ENCODE measurements around the gene GIN1. TPM values are rescaled to one million over a fixed set of nuclear protein-coding genes. Genes with fewer than 3 reads are reported as not detected.
"Not testable (repeated sequence)": the region's sequence is repeated elsewhere in the genome, so short reads cannot be mapped to it uniquely, and the experiment has no call there.

Gene GIN1
- 10 to 100 TPM in 2 of 6 donors, 1 to 10 TPM in 4; 3.6 to 13.8 (median 9.1) TPM for polyA plus RNA-seq (ENCODE audit: low read depth in 6 of 6)

- no peaks in the 10 kb centered on the region for H3K27me3 Mint-ChIP-seq
- peak within 1 kb of the TSS; percentile 89 to 99 (median 98) for H3K4me3 Mint-ChIP-seq
- DNase-seq (peak; percentile 99), ATAC-seq (ENCODE audit: low read depth in 2 of 2) (peak; percentile 87)
- H3K9me3 Mint-ChIP-seq, result no peaks in the 10 kb centered on the region
- H3K36me3 Mint-ChIP-seq, result no peaks in the 10 kb centered on the region
- peak within 1 kb of the TSS; percentile 98 to 99 (median 98) for H3K27ac Mint-ChIP-seq
- H3K4me1 Mint-ChIP-seq, result peaks cover 32 to 53% (median 52%) of the 10 kb centered on the region in 3 donors
Measured at GRCh38 chr5:103119765-103120606, at the start of gene GIN1, which contains the start of gene PPIP5K2. GIN1 (minus strand) TSS chr5:103120138; CDS start chr5:103108707, 11,431 bp downstream. PPIP5K2 (plus strand) TSS chr5:103120301; CDS start chr5:103129590, 9,289 bp downstream.

- peaks cover 0 to 21% of the 10 kb centered on the region in 2 donors for H3K36me3 Mint-ChIP-seq
- DNase-seq, result no peak
- no peak for ATAC-seq (ENCODE audit: low read depth in 2 of 2)
- H3K4me3 Mint-ChIP-seq, result no peak overlapping the region
- H3K9me3 Mint-ChIP-seq, result no peaks in the 10 kb centered on the region
- H3K27me3 Mint-ChIP-seq, result no peaks in the 10 kb centered on the region
- H3K27ac Mint-ChIP-seq, result no peak overlapping the region
- H3K4me1 Mint-ChIP-seq, result peaks cover 0 to 4% (median 0%) of the 10 kb centered on the region in 3 donors
Measured at GRCh38 chr5:103166706-103167105, 46.8 kb upstream of the GIN1 start.

- Mint-ChIP-seq H3K27me3 (no peaks in the 10 kb centered on the region), H3K36me3 (peaks cover 0 to 9% of the 10 kb centered on the region in 2 donors), H3K4me1 (no peaks in the 10 kb centered on the region), H3K27ac (no peak overlapping the region), H3K9me3 (no peaks in the 10 kb centered on the region), H3K4me3 (no peak overlapping the region)
- ATAC-seq (ENCODE audit: low read depth in 2 of 2) (no peak), DNase-seq (no peak)
Measured at GRCh38 chr5:103151156-103151555, 31.2 kb upstream of the GIN1 start.

GRCh38 chr5:103148213-103148612, 28.3 kb upstream of the GIN1 start:
- Mint-ChIP-seq H3K9me3 (no peaks in the 10 kb centered on the region), H3K4me1 (no peaks in the 10 kb centered on the region), H3K4me3 (no peak overlapping the region), H3K36me3 (peaks cover 0 to under 1% of the 10 kb centered on the region in 2 donors), H3K27me3 (no peaks in the 10 kb centered on the region), H3K27ac (peak overlapping the region in 1 of 6 donors; percentile 67)
- ATAC-seq (ENCODE audit: low read depth in 2 of 2) (no peak), DNase-seq (no peak)

GRCh38 chr5:103145196-103145595, 25.3 kb upstream of the GIN1 start:
- Mint-ChIP-seq H3K4me3 (no peak overlapping the region), H3K27ac (no peak overlapping the region), H3K36me3 (no peaks in the 10 kb centered on the region), H3K4me1 (no peaks in the 10 kb centered on the region), H3K9me3 (no peaks in the 10 kb centered on the region), H3K27me3 (no peaks in the 10 kb centered on the region)
- DNase-seq (no peak), ATAC-seq (ENCODE audit: low read depth in 2 of 2) (no peak)

- not testable (repeated sequence) for H3K27ac Mint-ChIP-seq; H3K4me3 Mint-ChIP-seq; H3K9me3 Mint-ChIP-seq; H3K4me1 Mint-ChIP-seq; ATAC-seq (ENCODE audit: low read depth in 2 of 2); H3K36me3 Mint-ChIP-seq; DNase-seq; H3K27me3 Mint-ChIP-seq
Measured at GRCh38 chr5:103142132-103142531, 22.2 kb upstream of the GIN1 start.

GRCh38 chr5:103139264-103139865, 19.4 kb upstream of the GIN1 start:
- Mint-ChIP-seq H3K4me3 (no peak overlapping the region), H3K27ac (no peak overlapping the region), H3K36me3 (peaks cover 6 to 7% of the 10 kb centered on the region in 2 donors), H3K4me1 (no peaks in the 10 kb centered on the region), H3K27me3 (no peaks in the 10 kb centered on the region), H3K9me3 (no peaks in the 10 kb centered on the region)
- ATAC-seq (ENCODE audit: low read depth in 2 of 2) (peak; percentile 76 to 95), DNase-seq (peak; percentile 74)

GRCh38 chr5:103138202-103138690, 18.3 kb upstream of the GIN1 start:
- H3K4me1 Mint-ChIP-seq, result no peaks in the 10 kb centered on the region
- H3K4me3 Mint-ChIP-seq, result no peak overlapping the region
- H3K27ac Mint-ChIP-seq, result no peak overlapping the region
- no peak for DNase-seq
- H3K36me3 Mint-ChIP-seq, result peaks cover 6 to 7% of the 10 kb centered on the region in 2 donors
- no peak for ATAC-seq (ENCODE audit: low read depth in 2 of 2)
- no peaks in the 10 kb centered on the region for H3K27me3 Mint-ChIP-seq
- H3K9me3 Mint-ChIP-seq, result no peaks in the 10 kb centered on the region

GRCh38 chr5:103135461-103135860, 15.5 kb upstream of the GIN1 start:
- H3K4me3 Mint-ChIP-seq, result no peak overlapping the region
- H3K4me1 Mint-ChIP-seq, result peaks cover 0 to 11% (median 3%) of the 10 kb centered on the region in 3 donors
- DNase-seq (no peak), ATAC-seq (ENCODE audit: low read depth in 2 of 2) (no peak)
- H3K36me3 Mint-ChIP-seq, result peaks cover 6 to 7% of the 10 kb centered on the region in 2 donors
- H3K27me3 Mint-ChIP-seq, result no peaks in the 10 kb centered on the region
- H3K9me3 Mint-ChIP-seq, result no peaks in the 10 kb centered on the region
- peak overlapping the region in 1 of 6 donors; percentile 78 for H3K27ac Mint-ChIP-seq

- no peak for DNase-seq
- H3K4me1 Mint-ChIP-seq, result peaks cover 2 to 17% (median 3%) of the 10 kb centered on the region in 3 donors
- H3K9me3 Mint-ChIP-seq, result no peaks in the 10 kb centered on the region
- no peaks in the 10 kb centered on the region for H3K27me3 Mint-ChIP-seq
- no peak for ATAC-seq (ENCODE audit: low read depth in 2 of 2)
- peak overlapping the region in 1 of 6 donors; percentile 67 for H3K27ac Mint-ChIP-seq
- no peak overlapping the region for H3K4me3 Mint-ChIP-seq
- H3K36me3 Mint-ChIP-seq, result no peaks in the 10 kb centered on the region
Measured at GRCh38 chr5:103133231-103133630, 13.3 kb upstream of the GIN1 start.

GRCh38 chr5:103132684-103133083, 12.7 kb upstream of the GIN1 start:
- H3K36me3 Mint-ChIP-seq, result no peaks in the 10 kb centered on the region
- no peak overlapping the region for H3K4me3 Mint-ChIP-seq
- DNase-seq (no peak), ATAC-seq (ENCODE audit: low read depth in 2 of 2) (no peak)
- H3K4me1 Mint-ChIP-seq, result peaks cover 2 to 17% (median 4%) of the 10 kb centered on the region in 3 donors
- H3K9me3 Mint-ChIP-seq, result no peaks in the 10 kb centered on the region
- peak overlapping the region in 2 of 6 donors; percentile 67 to 92 for H3K27ac Mint-ChIP-seq
- H3K27me3 Mint-ChIP-seq, result no peaks in the 10 kb centered on the region

GRCh38 chr5:103128202-103128601, 8.3 kb upstream of the GIN1 start:
- H3K36me3 Mint-ChIP-seq, result peaks cover 0 to 5% of the 10 kb centered on the region in 2 donors

GRCh38 chr5:103127292-103127817, 7.4 kb upstream of the GIN1 start:
- ATAC-seq (ENCODE audit: low read depth in 2 of 2) (no peak), DNase-seq (no peak)
- Mint-ChIP-seq H3K4me3 (no peak overlapping the region), H3K9me3 (no peaks in the 10 kb centered on the region), H3K27me3 (no peaks in the 10 kb centered on the region), H3K27ac (peak overlapping the region in 2 of 6 donors; percentile 38 to 54), H3K36me3 (peaks cover 0 to 5% of the 10 kb centered on the region in 2 donors), H3K4me1 (peaks cover 23 to 33% (median 32%) of the 10 kb centered on the region in 3 donors)

More at GRCh38 chr5:103128202-103128601, 8.3 kb upstream of the GIN1 start:
- no peaks in the 10 kb centered on the region for H3K9me3 Mint-ChIP-seq
- no peak for ATAC-seq (ENCODE audit: low read depth in 2 of 2)
- peak overlapping the region in 1 of 6 donors; percentile 73 for H3K27ac Mint-ChIP-seq
- peaks cover 20 to 32% (median 24%) of the 10 kb centered on the region in 3 donors for H3K4me1 Mint-ChIP-seq
- H3K4me3 Mint-ChIP-seq, result no peak overlapping the region
- no peak for DNase-seq
- no peaks in the 10 kb centered on the region for H3K27me3 Mint-ChIP-seq
